ENCODE measurements around the gene GAPDHS.

Gene GAPDHS

DNA sequence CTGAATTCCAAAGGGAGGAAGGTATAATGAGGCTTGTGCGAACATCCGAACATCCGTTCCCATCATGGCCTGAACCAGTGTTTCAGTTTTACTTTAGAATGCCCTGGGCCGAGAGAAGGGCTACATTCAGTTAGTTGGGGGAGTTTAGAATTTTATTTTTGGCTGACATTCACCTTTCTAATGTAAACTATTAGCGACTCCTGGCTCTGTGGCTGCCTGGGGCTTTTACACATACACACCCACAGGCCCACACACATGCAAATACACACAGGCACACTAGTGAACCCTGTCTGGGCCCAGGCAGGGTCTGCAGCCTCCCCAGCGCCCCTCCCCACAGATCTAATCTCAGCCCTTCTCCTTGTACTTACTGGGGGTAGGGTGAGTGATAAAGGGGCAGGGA is 6.1 kb downstream of the GAPDHS start:
- DNase-seq (ENCODE audit: low spot score): no peak

DNA sequence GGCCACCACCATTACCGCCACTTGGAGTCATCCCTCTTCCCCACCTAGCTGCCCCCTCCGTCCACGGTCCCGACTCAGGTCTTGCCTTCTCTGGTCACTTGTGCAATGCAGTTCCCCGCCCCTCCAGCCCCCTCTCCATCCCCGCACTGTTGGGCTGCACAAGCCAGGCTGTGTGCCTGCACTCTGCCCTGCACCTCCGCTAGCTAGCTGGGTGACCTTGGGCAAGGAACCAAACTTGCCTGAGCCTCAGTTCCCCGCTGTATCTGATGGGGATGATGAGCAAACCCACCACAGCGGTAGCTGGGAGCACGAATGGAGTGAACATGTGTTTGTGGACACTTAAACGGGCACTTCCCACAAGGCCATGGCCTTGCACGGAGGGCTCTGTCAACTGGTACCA is 6.6 kb downstream of the GAPDHS start:
- no peak for DNase-seq (ENCODE audit: low spot score)

DNA sequence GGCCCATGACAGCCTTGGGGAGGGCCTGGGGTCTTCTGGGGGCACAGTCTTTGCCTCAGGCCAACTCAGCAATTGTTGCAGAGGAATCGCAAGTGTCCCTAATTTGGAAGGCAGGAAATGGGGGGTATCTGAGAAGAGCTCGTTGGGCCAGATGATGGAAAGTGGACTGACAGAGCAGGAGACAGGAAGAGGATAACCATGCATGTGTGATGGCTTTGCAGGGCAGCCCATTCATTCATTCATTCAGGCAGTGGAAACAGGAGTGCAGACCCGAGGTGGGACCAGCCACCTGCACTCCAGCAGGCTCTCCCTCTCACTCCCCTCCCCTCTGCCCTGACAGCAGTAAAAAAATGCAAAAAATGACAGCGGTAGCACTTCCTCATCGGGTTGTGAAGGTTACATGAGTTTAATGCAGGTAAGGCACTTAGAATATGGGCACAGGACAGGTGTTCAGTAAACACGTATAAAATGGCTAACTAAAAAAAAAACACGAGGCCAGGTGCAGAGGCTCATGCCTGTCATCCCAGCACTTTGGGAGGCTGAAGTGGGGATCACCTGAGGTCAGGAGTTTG is 7.2 kb downstream of the GAPDHS start:
- no peak for DNase-seq (ENCODE audit: low spot score)

DNA sequence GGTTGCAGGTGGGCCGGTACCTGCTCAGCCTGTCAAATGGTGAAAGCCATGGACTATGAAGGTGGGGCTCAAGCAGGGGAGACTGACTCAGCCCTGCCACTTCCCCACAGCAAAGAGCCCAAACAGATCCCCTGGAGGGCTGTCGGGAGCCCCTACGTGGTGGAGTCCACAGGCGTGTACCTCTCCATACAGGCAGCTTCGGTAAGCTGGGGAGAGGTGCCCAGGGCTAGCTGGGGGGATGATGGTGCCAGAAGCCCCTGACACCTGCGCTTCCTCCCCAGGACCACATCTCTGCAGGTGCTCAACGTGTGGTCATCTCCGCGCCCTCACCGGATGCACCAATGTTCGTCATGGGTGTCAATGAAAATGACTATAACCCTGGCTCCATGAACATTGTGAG is 9.0 kb downstream of the GAPDHS start:
- DNase-seq (ENCODE audit: low spot score): no peak

DNA sequence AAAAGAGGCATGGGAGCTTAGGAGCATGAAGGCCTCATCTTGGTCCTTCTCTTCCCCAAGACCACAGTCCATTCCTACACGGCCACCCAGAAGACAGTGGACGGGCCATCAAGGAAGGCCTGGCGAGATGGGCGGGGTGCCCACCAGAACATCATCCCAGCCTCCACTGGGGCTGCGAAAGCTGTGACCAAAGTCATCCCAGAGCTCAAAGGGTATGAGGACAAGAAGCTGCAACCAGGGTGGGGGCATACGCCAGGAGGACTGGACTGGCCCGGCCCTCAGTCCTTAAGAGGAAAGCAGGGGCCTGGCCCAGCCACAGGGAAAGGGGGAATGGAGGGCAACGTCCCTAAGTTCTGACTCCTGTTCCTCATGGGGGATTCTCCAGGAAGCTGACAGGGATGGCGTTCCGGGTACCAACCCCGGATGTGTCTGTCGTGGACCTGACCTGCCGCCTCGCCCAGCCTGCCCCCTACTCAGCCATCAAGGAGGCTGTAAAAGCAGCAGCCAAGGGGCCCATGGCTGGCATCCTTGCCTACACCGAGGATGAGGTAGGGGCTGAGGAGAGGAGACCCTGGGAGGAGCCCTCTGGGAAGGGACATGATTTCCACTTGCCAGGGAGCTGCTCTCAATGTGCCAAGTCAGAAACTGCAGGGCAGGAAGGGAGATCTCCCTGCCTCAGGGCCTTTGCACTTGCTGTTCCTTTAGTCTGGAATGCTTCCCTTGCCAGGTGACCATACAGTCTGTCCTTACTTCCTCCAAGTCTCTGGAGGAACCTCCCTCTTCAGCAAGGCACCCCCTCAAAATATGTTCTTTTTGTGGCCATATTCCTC is 10.2 kb downstream of the GAPDHS start:
- no peak for DNase-seq (ENCODE audit: low spot score)

DNA sequence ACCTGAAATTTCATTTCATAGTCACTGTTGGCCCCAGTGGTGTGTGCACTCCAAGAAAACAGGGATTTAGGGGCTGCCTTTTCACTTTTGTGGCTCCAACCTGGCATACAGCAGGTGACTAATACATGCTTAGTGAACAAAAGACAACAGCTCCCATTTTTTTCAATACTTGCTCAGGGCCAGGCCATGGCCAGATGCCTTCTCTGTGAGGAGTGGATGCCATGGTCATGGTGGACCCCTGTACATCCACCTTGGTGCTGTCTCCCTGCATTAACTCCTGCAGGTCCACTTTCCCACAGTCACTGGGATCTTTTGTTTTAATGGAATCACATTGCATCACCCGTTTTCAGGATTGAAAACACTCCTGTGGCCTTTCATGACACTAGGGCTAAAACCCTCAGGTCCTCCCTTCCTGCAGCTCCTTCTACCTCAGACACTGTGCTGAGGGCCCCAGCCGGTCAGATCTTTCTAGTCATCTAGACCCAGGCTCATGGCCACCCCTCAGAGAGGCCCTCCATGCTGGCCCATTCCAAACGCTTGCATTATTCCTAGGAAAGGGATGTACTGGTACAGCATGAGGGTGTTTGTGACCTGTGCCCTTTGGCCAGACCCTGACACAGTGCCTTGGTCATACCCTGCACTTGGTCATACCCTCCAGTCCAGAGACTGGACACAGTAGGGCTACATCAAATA is 11.0 kb downstream of the GAPDHS start:
- no peak for DNase-seq (ENCODE audit: low spot score)

DNA sequence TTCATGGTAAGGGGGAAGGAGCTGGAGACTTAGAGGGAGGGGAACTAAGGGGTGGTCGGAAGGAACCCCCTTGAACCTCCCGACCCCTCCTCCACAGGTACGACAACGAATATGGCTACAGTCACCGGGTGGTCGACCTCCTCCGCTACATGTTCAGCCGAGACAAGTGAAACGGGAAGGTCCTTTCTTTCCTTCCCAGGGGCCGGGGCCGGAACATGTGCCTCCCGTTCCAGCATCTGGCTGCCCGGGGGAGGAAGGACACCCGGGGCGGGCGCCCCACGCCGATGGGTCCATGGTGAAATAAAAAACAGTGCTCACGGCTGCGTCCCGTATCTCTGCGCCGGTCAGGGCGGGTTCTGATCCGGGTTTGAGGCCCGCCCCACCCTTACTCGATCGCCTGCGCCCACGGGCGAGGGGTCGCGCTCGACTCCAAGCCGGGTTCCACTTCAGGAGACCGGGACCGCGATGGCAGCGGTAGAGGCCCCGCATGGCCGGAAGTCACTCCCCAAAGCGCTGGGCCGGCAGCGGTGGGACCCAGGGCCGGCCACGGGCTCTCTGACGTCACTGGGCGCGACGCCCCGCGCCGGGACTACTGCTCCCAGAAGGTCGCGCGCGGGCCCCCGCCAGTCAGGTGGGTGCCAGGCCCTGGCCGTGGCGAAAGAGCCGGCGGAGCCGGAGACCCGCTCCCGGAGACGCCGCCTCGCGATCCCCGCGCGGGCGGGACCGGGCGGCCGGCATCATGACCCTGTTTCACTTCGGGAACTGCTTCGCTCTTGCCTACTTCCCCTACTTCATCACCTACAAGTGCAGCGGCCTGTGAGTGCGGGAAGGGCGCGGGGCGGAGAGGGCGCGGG is 12.0 kb downstream of the GAPDHS start, which contains the start of gene TMEM147:
TSS of gene TMEM147 (plus strand) at position 626 of the 854 bp plus-strand sequence. CDS start at position 740, 114 bp downstream.
- DNase-seq (ENCODE audit: low spot score): peak; percentile 81

DNA sequence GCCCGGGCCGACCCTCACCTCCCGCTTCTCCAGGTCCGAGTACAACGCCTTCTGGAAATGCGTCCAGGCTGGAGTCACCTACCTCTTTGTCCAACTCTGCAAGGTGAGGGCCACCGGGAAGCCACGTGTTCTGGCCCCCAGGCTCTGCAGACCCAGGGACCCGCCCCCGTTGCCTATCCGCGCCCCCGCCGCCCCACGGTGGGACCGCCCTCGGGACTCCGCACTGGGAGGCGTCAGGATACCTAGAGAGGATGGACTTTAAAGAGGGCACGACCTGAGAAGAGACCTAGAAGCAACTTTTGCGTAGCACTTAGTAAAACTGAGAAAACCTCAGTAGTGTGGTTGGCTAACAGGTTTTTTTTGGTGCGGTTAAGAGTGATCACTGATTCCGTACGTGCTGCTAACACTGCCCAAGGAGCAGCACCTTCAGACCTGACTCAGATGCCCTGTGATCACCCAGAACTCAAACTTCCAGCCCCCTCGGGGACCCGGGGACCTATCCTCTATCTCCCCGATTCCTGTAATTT is 12.7 kb downstream of the GAPDHS start:
- DNase-seq (ENCODE audit: low spot score): peak; percentile 29

DNA sequence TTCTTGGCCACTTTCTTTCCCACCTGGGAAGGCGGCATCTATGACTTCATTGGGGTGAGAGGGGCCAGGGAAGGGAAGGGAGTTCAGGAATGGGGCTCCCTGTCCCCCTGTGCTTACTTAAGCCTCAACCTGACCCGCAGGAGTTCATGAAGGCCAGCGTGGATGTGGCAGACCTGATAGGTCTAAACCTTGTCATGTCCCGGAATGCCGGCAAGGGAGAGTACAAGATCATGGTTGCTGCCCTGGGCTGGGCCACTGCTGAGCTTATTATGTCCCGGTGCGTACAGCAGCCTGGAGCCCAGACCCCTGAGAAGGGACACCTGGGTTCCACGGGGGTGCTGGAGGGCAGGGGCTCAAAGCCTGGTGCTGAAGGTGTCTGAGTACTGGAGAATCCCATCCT is 13.3 kb downstream of the GAPDHS start:
- no peak for DNase-seq (ENCODE audit: low spot score)

DNA sequence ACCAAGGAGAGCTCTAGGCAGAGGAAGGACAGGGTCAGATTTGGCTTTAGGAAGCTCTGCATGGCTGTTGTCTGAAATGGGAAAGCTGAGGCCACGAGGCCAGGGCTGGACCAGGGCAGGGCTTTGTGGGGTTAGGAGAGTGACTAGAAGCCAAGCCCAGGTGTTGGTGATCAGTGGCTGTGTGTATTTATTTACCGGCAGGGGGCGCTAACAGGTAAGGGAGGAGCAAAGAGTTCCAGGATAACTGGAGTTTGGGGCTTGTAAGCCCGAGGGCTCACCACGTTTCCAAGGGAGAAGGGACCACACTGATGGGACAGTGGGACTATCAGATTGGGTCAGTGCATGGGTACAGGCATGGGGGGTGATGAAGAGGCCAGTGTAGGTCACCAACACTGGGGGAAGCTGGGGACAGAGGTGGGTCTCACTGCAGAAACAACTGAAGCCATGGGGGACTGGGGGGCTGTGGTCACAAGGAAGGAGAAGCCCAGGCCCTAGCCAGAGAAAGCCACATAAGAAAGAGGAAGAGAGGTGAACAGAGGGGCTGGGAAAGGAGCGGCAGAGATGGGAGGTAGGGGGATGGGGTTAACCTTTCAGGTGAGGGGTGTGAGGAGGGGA is 16.0 kb downstream of the GAPDHS start:
- DNase-seq (ENCODE audit: low spot score): peak; percentile 73

DNA sequence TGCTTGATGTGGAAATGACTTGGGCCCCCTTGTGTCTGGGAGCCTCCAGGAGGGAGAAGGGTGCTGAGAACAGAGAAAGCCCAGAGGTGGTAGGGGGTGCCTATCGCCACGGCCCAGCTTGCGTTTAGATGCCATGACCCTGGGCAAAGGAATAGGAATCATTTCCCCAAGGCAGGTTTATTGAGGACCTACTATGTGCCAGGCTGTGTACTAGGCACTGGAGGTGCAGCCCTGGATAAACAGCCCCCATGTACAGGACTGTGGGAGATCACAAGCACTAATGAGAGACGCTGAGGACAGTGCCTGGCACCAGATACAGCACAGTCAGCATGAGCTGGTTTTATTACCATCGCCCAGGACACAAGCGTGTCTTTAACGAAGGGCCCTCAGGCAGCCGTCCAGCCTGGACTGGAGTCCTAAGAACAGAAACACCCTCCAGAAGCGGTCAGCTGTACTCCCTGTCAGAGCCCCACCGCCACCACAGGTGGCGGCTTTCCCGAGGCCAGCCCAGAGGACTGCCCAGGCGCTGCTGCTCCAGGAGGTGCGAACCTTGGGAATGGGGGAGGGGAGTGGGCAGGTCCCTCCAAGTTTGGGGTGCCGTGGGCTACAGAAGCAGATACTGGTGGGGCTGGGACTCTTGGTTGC is 16.7 kb downstream of the GAPDHS start:
- DNase-seq (ENCODE audit: low spot score): no peak

DNA sequence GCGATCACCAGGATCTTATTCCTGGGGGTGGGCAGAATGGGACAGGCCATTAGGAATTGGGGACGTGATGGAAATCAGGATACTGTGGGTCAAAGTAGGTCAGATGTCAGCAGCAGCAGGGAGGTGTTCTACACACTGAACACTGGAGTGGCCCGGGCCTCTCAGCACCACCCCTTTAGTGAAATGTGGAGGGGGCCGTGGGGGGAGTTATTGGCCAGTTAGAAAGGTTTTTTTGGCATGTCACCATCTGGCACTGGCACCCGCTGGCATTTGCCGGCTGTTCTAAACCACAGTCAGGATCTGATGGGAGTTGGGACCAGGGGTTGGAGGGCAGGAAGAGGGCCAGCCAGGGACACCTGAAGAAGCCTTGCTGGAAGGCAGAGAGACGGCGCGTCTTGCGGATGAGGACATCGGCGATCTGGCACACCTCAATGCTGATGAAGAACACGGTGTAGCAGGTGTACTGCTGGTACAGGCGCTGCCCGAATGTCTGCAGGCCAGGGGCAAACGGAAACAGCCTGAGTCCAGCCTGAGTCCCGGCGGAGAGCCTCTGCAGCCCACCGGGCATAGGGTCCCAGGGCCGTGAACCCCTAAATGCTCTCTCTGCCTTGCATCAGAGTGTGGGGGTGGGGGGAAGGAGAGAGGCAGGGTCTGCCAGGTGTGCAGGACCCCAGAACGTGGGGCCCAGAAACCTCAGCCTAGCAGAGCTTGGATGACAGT is 18.0 kb downstream of the GAPDHS start:
- DNase-seq (ENCODE audit: low spot score): no peak

DNA sequence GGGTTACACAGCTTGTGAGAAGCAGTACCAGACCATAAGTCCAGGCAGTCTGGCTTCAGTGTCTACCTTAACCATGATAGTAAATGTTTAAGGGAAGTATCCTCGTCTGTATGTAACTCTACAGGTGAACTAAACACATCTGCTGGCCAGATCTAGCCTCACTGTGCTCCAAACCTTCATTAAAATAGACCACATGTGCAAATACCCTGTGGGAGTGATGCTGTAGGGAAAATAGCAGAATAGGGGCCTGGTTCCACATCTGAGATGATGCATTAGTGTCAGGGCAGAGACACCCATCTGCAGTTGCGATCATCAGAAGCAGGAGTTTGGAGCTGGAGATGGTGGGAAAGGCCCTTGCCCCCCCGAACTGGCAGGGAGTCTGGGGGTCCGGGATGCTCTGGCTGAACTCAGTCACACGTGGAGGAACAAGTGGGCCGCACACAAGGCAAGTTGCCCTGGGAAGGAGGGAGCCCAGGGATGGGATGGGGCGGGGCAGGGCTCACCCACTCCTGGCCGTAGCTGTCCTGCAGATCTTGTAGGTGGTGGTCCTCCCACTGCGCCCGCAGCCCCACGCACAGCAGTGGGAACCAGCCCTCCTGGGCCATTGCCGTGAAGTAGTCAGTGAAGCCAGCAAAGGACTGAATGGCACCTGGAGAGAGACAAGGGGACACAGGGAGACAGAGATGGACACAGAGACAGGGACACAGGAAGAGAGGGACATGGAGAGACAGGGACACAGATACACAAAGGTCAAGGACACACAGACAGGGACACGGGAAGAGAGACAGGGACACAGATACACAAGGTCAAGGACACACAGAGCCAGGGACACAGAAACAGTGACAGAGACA is 19.5 kb downstream of the GAPDHS start:
- DNase-seq (ENCODE audit: low spot score): no peak

DNA sequence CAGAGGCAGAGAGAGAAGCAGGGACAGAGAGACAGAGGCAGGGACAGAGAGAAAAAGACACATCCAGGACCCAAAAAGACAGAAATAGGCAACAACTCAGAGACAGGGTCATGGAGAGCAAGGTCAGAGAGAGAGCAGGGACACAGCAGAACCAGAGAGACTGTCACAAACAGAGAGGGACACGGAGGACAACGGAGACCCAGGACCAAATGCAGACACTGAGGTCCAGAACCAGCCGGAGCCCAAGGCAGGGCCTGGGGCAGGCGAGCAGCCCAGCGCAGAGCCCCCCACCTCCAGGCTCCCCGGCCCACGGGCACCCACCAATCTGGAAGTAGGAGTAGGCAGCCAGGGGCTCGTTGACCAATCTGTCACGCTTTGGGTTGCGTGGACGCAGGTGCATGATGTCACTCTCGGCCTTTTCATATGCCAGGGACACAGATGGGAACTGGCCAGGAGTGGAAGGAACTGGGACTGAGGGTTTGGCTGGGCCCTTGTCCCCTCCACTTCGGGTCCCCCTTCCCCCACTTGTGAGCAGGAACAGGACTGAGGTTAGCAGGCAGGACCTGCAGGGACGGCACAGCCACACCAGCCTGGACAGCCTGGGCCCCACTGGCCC is 20.2 kb downstream of the GAPDHS start:
- DNase-seq (ENCODE audit: low spot score): no peak

DNA sequence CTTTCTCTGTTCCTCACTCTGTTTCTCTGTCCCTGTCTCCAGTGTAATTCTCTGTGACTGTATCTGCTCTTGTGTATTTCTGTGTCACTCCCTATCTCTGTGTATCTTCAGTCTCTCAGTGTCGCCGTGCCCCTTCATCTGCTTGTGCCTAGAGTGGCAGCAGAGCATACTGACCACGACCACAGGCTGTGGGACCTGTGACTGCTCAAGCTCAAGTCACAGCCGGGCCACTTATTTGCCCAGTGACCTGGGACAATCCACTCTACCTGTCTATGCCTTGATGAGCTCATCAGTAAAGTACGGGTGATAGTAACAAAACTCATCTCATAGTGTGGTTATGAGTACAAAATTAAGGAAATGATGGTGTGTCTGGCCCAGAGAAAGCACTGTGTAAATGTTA is 20.8 kb downstream of the GAPDHS start:
- no peak for DNase-seq (ENCODE audit: low spot score)

DNA sequence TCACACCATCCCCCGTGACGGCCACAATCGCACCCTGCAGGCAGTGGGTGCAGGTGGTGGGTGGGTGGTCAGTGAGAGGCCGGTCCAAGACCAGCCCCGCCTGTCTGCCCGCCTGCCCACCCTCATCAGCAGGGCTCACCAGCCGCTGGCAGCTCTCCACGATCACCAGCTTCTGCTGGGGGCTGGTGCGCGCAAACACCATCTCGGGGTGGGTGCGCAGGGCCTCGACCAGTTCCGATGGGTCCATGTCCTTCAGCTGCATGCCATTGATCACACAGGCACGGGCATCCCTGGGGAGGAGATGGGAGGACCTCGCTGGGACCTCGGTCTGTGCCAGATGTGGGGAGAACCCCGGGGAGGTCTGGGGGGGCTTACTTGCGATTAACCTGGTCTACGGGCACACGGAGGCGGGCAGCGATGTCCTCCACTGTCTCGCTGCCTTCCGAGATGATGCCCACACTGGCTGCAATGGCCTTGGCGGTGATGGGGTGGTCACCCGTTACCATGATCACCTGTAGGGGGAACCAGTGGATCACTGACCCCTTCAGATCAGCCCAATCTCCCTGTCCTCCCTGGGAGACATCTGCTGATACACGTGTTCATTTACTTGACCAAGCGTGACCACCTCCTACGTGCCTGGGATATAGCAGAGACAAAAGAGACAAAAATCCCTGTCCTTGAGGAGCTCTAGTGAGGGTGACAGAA is 22.2 kb downstream of the GAPDHS start:
- peak; percentile 69 for DNase-seq (ENCODE audit: low spot score)

DNA sequence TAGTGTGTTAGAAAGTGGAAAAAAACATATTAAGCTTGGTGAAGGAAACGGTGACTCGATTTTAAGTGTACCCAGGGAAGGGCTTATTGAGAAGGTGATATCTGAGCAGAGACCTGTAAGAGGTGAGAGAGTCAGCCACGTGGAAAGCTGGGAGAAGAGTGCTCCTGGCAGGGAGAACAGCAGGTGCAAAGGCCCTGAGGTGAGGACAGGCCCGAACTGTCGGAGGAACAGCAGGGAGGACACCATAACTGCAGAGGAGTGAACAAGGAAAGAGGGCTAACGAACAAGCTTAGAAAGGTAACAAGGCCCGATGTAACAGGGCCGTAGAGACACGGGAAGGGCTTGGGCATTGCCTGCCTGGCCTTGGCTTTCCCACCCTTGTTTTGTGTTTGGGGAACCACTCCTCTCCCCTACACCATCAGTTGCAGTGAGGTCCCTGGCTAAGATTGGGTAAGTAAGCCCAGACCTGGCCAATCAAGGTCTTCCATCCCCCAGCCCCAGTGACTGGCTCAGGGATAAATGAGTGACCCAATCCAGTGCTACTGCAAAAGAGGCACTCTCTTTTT is 22.9 kb downstream of the GAPDHS start:
- no peak for DNase-seq (ENCODE audit: low spot score)

All from SK-N-DZ (cell line).